AG09309 (cell line): ENCODE measurements around the gene KLHL5.

Experiments
- DNase-seq: peaks from one replicate; pipeline ENCODE4 v3.0.0-alpha.2; 2010; ENCODE audit warnings: low read depth
- H3K4me3 ChIP-seq: 2 replicates; pipeline ENCODE4 v1.5.1; 2011; ENCODE audit warnings: mild to moderate bottlenecking, low read depth, low read length, moderate library complexity; ENCODE audit not compliant: control insufficient read depth
- CTCF ChIP-seq: IDR thresholded peaks from 2 replicates; pipeline ENCODE4 v1.5.1; 2011; ENCODE audit warnings: mild to moderate bottlenecking, low read depth, low read length, inconsistent platforms; ENCODE audit not compliant: insufficient read depth, control insufficient read depth; ENCODE audit errors: missing control alignments

The KLHL5 gene

GRCh38 chr4:39047681-39048080 is 14.4 kb upstream of the KLHL5 start:
- no peak overlapping the region for H3K4me3 ChIP-seq

GRCh38 chr4:39048311-39048710 is 13.7 kb upstream of the KLHL5 start:
- no peak overlapping the region for H3K4me3 ChIP-seq
- no peak for TF ChIP-seq CTCF
- no peak for DNase-seq

More at GRCh38 chr4:39047681-39048080, 14.4 kb upstream of the KLHL5 start:
- no peak for TF ChIP-seq CTCF
- no peak for DNase-seq

GRCh38 chr4:39050590-39050989 is 11.4 kb upstream of the KLHL5 start:
- no peak for TF ChIP-seq CTCF
- no peak for DNase-seq
- no peak overlapping the region for H3K4me3 ChIP-seq

GRCh38 chr4:39051492-39051891 is 10.5 kb upstream of the KLHL5 start:
- DNase-seq, result no peak
- H3K4me3 ChIP-seq, result no peak overlapping the region
- no peak for TF ChIP-seq CTCF

GRCh38 chr4:39053983-39054382 is 8.0 kb upstream of the KLHL5 start:
- no peak overlapping the region for H3K4me3 ChIP-seq
- TF ChIP-seq CTCF, result no peak
- DNase-seq, result no peak

GRCh38 chr4:39054497-39054896 is 7.5 kb upstream of the KLHL5 start:
- H3K4me3 ChIP-seq, result no peak overlapping the region
- TF ChIP-seq CTCF, result no peak
- no peak for DNase-seq

- no peak for TF ChIP-seq CTCF
- H3K4me3 ChIP-seq, result no peak overlapping the region
- no peak for DNase-seq
Measured at GRCh38 chr4:39056023-39056422, 6.0 kb upstream of the KLHL5 start.
